GM12873 (cell line): Measurements from ENCODE around the gene SLC26A8.

ENCODE experiments used
- CTCF ChIP-seq: IDR thresholded peaks from 2 replicates; pipeline ENCODE4 v1.5.1; 2012; ENCODE audit warnings: low read depth, mild to moderate bottlenecking, moderate library complexity, low read length, control low read depth; ENCODE audit not compliant: insufficient read depth; ENCODE audit errors: missing control alignments

Gene SLC26A8

GRCh38 chr6:35907750-35908149, 116.7 kb downstream of the SLC26A8 start:
- TF ChIP-seq CTCF, result no peak

GRCh38 chr6:35906499-35906846, 118.0 kb downstream of the SLC26A8 start:
- no peak for TF ChIP-seq CTCF

GRCh38 chr6:35905841-35906498, 118.5 kb downstream of the SLC26A8 start:
- TF ChIP-seq CTCF, result no peak

GRCh38 chr6:35905141-35905785, 119.2 kb downstream of the SLC26A8 start:
- TF ChIP-seq CTCF, result no peak

- TF ChIP-seq CTCF, result no peak
Observed at GRCh38 chr6:35903679-35904078, 120.8 kb downstream of the SLC26A8 start.

- no peak for TF ChIP-seq CTCF
Observed at GRCh38 chr6:35900448-35900847, 124.0 kb downstream of the SLC26A8 start.

GRCh38 chr6:35898003-35898402, 126.4 kb downstream of the SLC26A8 start:
- no peak for TF ChIP-seq CTCF
